M059J (cell line): ENCODE measurements around the gene DIDO1. TPM values are rescaled to one million over a fixed set of nuclear protein-coding genes. Genes with fewer than 3 reads are reported as not detected.
"Not testable (repeated sequence)": the region's sequence is repeated elsewhere in the genome, so short reads cannot be mapped to it uniquely, and the experiment has no call there.

Experiments used
- DNase-seq: peaks from one replicate; pipeline ENCODE4 v3.0.0-alpha.2; 2012; ENCODE audit warnings: low read depth
- total RNA-seq: library from RNA; depleted of rRNA; stranded (reverse); fragments of >200 nt; shearing (Covaris generic); gene quantifications from 2 replicates; pipeline ENCODE4 v1.2.3, GENCODE V29; 2014

The DIDO1 gene
- total RNA-seq, 1 experiment from 2014 or later = 42.6 TPM

DNA sequence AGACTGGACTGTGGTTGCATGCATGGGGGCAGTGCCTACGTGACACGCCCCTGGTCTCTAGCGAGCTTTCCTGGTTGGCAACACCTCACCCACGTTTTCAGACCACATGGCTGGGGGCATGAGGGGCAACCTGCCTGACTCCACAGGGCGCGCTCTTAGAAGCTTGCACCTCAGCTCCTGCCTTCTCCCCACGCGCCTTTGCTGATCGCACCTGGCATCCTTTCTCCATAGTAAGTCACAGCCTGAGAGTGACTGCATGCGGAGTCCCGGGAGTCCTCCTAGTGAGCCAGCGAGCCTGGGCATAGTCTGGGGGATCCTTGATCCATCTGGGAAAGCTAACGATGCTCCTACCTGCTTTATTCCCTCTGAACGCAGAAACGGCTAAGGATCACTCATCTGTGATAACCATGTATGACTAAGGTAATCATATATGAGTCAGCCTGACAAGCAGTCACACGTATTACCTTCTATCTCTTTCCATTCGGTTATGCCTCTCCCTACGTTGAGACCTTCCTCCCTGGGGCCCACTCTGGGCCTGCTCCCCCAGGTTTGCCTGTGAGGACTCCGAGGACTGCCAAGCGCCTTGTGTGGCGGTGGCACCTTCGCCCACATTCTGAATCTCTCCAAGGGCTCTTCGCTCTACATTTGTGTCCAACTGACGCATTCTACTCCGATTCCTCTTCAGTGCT lies 69.2 kb downstream of the DIDO1 start:
- no peak for DNase-seq

DNA sequence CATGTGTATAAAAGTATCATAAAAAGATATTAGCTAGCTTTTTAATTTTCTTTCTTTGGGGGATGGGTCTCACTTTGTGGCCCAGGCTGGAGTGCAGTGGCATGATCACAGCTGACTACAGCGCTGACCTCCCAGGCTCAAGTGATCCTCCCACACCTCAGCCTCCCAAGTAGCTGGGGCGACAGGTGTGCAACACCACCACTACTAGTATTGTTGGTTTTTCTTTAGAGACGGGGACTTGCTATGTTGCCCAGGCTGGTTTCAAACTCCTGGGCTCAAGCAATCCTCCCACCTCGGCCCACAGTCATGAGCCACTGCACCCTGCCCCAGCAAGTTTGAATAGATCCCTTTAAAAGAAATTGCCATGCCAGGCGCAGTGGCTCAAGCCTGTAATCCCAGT lies 71.2 kb downstream of the DIDO1 start:
- no peak for DNase-seq

DNA sequence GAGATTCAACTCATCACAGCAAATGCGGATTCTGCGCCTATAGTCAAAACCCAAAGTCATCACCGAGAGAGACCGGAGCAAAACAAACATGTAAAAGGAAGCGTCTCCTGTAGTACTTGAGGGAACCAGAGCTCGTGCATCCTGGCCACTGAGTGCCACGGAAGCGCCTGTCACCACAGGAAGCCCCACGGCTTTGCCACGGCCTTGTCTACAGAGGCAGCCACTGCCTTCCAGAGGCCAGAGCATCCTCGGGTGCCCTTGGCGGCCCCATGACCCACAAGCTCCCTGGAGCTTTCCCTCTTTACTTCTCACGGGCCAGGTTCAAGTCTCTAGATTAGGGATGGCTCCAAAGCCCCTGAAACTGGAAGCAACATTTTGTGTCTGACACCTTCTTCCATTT lies 72.2 kb downstream of the DIDO1 start:
- DNase-seq = no peak

DNA sequence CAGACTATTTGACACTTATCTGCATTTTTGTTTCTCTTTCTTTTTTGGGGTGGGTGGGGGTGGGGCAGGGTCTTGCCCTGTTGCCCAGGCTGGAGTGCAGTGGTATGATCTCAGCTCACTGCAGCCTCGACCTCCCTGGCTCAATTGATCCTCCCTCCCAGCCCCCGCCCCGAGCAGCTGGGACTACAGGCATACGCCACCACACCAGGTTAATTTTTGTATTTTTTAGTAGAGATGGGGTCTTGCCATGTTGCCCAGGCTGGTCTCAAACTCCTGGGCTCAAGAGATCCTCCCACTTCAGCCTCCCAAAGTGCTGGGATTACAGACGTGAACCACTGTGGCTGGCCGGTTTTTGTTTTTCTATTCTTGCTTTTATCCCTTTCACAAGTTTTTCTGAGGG lies 73.0 kb downstream of the DIDO1 start:
- not testable (repeated sequence) for DNase-seq

DNA sequence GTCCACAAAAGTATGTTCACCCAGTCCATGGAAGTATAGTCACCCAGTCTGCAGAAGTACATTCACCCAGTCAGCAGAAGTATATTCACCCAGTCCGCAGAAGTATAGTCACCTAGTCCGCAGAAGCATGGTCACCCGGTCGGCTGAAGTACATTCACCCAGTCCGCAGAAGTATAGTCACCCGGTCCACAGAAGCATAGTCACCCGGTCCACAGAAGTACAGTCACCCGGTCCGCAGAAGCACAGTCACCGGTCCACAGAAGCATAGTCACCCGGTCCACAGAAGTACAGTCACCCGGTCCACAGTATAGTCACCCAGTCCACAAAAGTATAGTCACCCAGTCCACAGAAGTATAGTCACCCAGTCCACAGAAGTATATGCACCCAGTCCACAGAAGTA lies 73.5 kb downstream of the DIDO1 start:
- DNase-seq = no peak

DNA sequence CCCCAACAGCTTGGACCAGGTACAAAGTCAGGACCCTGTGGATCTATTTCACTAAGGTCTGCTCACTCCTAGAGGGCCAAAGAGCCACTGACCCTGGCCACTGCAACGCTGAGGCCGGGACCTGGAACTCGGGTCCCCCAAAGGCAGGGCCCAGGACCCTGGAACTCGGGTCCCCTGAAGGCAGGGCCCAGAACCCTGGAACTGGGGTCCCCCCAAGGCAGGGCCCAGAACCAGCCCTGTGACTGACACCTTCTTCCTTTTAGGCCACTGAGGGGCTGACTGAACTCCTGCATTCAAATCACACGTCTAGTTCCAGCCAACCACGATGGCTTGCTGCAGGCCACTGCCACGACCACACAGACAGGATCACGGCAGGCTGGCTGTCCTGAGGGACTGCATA lies 74.1 kb downstream of the DIDO1 start:
- DNase-seq = no peak

DNA sequence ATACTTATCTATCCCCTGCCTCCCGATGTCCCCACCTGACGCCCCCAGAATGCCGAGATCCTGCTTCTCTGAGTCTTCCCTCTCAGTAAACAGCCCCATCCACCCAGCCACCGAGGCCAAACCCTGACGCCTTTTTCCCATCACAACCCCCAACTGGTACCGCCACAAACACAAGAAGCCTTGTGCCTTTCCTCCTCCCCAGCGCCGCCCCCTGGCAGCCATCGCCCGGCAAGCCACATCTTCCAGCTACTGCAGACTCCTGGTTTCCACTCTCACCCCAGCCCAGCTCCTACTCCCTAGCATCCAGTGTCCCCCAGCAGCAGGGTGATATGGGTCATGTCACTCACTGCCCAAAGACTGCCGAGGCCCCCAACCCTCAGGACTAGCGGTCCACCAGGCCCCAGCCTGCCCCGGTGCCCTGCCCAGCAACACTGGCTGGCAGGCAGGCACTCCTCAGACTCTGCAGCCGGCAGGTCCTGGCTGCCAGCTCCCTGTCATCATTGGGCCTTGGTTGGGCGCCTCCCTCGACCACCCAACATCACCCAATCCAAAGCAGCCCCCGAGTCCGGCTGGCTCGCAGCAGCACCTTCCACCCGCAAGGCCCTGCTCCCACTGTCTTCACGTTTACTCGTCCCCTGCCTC lies 75.9 kb downstream of the DIDO1 start:
- DNase-seq = no peak

DNA sequence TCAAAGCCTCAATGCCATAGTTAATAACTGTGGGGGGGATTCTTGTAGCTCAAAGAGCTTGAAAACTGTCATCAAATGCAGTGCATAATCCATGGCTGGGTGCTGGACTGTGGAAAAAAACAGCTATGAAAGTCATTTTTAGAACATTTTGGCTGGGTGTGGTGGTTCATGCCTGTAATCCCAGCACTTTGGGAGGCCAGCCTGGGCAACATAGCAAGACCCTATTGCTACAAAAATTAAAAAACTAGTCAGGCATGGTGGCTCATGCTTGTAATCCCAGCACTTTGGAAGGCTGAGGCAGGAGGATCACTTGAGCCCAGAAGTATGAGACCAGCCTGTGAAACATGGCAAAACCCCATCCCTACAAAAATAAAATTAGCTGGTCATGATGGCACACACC lies 76.9 kb downstream of the DIDO1 start:
- DNase-seq = no peak

DNA sequence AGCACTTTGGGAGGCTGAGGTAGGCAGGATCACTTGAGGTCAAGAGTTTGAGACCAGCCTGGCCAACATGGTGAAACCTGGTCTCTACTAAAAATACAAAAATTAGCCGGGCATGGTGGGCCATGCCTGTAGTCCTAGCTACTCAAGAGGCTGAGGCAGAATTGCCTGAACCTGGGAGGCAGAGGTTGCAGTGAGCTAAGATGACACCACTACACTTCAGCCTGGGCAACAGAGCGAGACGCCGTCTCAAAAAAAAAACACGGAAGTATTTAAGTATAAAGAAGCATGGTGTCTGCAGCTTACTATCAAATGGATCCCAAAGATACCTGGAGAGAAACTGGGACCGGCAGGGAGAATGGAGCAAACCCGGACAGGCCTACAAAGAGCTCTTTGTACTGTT lies 77.4 kb downstream of the DIDO1 start:
- DNase-seq = not testable (repeated sequence)

DNA sequence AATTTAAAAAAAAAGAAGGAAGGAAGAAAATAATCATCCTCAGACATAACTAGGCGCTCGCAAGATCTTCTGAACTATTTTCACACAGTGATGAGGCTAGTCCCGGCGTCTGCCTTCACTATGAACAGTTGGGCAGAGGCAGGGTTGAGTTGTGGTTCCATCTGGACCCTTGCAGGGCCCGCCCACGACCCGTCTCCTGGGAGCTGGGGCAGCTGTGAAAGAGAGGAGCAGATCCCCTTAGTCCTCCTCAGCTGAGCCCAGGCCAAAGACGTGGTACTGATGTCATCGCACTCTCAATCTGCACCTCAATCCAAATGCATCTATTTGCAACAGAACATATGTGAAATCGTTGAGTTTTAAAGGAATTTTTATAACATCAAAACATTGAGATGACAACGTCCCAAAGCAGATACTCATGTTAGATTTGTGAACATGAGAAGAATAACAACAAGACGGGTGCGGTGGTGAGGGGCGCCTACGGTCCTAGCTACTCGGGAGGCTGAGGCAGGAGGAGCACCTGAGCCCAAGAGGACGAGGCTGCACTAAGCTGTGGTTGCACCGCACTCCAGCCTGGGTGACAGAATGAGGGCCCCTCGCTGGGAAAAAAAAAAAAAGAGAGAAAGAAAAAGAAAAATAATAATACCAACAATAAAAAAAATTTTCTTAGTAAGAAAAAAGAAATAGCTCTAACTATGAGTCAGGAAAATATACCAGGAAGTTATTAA lies 80.0 kb downstream of the DIDO1 start:
- no peak for DNase-seq

DNA sequence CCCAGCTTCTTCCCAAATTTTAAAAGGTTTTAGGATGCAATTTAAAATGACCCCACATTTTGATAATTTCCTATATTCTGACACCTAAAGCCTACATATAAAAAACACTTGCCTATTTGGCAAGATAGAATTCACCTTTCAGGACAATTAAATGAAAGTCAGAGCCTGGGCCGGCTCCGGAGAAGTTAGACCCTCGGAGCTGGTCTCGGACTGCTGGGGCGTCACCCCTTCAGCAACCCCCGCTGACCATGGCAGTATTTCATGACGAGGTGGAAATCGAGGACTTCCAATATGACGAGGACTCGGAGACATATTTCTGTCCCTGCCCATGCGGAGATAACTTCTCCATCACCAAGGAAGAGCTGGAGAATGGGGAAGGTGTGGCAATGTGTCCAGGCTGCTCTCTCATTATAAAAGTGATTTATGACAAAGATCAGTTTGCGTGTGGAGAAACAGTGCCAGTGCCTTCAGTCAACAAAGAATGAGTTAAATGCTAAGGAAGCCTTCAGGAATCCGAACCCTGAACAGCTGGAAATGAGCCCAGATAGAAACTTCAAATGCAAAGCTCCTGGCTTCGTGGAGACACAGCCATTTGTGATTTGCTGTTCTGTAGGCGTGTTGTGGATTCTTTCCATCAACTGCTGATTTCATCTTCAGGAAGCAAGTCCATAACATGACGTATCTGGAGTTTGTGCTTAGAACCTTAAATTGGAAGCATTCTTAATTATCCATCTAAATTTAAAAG lies 80.7 kb downstream of the DIDO1 start:
- no peak for DNase-seq

DNA sequence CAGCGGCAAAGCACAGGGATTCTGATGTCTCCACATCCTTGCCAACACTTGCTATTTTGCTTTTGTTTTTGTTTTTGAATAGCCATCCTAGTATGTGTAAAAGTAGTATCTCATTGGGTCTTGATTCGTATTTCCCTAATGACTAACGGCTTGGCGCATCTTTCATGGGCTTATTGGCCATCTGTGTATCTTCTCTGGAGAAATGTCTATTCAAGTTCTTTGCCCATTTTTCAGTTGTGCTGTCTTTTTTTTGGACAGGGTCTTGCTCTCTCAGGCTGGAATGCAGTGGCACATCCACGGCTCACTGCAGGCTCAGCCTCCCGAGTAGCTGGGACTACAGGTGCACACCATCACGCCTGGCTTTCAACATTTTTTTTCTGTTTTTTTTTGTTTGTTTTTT lies 82.1 kb downstream of the DIDO1 start:
- DNase-seq = no peak

DNA sequence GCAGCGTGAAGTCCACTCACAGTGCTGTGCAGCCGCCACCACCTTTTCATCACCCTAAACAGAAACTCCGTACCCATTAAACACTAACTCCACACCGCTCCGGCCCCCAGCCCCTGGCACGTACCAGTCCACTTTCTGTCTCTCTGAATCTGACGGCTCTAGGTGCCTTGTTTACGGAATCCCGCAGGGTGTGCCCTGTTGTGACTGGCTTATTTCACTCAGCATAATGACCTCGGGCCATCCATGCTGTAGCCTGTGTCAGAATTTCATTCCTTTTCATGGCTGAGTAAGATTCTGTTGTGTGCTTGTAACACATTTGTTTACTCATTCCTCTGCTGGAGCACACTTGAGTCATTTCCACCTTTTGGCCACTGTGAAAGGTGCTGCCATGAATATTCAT lies 82.6 kb downstream of the DIDO1 start:
- no peak for DNase-seq

DNA sequence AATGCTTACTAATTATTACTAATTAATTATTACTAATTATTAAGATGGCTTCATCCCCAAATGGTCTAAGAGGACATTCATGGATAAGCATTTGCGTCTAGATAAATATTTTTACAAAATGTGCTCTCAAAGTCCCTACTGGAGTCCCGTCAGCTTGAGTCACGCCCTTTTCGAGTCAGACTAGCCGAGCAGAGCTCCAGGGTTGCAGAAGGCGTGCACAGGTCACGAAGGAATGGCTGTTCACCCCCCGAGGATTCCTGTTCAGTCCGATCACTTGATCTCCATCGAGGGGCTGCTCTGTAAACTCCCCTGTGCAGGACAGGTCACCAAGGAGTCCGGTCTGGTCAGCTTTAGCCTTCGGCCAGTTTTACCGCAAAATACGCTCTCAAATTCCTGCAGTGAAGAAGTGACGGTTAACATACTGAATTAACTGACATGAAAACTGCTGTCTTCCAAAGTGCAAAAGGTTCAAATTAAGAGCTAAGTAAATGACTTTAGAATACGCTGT lies 84.5 kb downstream of the DIDO1 start:
- no peak for DNase-seq

DNA sequence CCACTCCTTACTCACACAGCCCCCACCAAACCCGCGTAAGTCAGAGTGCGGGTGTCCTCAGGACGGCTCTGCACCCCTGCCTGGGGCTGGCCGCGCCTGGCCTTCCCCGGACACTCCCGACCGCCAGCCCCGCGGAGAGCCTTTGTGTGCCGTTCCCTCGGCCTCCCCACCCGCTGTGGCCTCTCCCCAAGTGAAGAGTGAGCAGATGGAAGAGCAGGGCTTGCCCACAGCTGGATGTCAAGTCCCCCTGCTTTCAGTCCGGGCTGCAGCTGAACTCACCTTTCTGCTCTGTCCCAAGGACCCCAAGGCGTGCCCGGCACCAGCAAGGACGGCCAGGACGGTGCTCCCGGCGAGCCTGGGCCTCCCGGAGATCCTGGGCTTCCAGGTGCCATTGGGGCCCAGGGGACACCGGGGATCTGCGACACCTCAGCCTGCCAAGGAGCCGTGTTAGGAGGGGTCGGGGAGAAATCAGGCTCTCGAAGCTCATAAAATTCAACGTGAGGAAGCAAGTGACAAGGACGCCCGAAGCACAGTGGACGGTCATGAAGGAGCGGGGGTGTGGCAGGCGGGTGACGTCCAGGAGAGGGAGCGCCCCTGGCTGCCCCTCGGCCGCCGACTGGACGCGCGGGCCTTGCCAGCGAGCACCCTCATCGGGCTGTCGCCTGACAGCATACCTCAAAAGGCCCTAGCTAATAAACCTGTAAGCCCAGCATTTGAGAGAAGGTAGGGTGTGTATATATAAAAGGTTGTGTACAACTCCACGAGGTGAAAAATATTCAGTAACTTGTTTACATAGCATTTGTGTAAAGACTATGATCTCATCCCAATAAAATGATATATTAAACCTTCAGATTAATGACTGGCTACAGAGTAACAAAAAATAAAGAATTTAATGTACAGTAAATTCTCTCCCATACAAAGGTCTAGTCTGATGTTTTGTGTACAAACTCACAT lies 85.8 kb downstream of the DIDO1 start:
- DNase-seq = no peak

DNA sequence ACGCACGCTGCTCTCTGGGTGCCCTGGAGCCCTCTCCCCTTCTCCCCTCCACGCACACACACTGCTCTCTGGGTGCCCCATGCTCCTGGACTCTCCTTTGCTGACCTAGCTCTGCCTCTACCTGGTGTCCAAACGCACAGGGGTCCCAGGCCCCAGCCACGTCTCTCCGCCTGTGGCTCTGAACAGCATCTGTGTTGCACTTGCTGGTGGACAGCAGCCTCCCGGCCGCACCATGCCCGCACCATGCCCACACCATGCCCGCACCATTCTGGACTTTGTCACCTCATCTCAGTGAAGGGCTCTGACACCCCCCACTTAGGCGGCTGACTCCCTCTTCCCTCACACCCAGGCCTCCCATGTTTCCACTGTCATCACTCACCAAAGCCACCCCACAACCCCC lies 86.5 kb downstream of the DIDO1 start:
- no peak for DNase-seq

DNA sequence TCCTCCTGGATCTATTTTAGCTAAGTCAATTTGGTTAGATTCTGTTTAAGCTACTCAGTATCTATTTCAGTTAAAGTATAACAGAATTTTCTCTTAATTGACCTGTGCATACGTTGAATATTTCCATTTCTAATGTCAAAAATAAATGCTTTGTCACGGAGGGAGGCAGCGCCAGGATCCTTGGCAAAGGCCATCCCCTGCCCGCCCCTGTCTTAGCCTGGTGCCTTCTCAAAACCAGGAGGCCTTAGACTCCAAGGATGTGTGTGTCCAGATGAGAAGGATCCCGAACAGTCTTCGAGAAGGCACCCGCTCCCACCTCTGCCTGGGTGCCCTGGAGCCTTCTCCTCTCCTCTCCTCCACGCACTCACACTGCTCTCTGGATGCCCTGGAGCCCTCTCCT lies 87.0 kb downstream of the DIDO1 start:
- DNase-seq = no peak

DNA sequence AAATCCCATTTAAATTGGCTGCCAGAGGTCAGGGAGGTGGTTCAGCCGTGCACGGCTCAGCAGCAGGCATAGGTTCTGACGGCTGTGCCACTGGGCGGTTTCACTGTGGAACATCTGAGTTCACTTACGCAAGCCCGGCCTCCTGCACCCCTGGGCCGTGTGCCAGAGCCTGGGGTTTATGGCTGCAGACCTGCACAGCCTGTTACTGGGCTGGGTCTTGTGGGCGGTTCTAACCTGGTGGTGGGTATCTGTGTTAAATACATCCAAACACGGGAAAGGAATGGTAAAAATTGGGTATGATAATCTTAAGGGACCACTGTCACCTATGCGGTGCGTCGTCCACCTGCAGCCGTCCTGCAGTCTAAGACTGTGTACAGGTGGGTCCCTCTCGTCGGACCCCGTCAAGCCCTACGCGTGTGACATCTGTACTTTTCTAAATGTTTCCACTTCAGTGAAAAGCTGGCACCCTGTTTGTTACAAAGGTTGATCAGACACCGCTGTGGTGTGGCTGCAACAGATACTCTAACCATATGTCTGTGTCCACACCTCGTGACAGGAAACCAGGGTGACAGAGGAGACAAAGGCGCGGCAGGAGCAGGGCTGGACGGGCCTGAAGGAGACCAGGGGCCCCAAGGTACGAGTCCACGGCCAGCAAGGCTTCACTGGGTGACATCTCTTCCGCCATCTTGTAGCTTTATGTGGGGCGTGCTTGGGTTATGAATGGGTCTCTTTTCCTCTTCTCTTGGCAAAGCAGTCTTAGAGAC lies 88.0 kb downstream of the DIDO1 start:
- DNase-seq = peak; percentile 46

DNA sequence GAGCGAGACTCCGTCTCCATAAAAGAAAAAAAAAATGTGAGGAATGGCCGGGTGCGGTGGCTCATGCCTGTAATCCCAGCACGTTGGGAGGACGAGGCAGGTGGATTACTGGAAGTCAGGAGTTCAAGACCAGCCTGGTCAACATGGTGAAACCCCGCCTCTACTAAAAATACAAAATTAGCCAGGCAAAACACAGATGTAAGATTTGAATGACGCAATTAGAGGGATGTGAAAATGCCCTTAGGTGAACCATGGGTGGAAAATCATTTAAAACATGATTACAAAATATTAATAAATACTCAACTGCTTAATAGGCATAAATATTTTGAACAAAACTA lies 88.5 kb downstream of the DIDO1 start:
- no peak for DNase-seq

DNA sequence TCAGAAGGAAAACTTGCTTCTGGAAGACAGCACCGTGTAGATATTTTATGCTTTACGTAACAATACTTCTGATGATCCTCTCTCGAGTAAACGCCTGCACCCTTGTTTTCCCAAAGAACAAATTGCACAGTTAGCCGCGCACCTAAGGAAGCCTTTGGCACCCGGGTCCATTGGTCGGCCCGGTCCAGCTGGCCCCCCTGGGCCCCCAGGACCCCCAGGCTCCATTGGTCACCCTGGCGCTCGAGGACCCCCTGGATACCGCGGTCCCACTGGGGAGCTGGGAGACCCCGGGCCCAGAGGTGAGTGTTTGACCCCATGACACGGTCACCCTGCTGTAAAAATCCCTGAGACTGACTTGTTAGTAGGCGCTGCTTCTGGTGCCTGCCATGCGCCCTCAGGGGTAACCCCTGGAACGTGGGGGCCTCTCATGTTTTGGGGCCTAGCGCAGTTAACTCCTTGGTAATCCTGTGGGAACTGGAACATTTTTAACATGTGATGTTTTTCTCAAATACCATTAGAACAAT lies 89.3 kb downstream of the DIDO1 start:
- DNase-seq = no peak
